Mammary epithelial cell (primary cell): ENCODE results near the gene NOPCHAP1.

Experiments used
- EZH2 ChIP-seq: IDR thresholded peaks from 2 replicates; pipeline ENCODE4 v1.6.1; 2012; ENCODE audit warnings: low read length, inconsistent platforms, borderline replicate concordance
- TF ChIP-seq, protein P1 (sequence below), 2 donors: IDR thresholded peaks in 1 of 2; conservative IDR thresholded peaks in 1 of 2; 2 replicates each; pipeline ENCODE4 v1.5.1; 2011 to 2012; ENCODE audit warnings: inconsistent platforms in 2 of 2, low read length in 2 of 2, mild to moderate bottlenecking in 2 of 2, control low read depth in 1 of 2, low read depth in 1 of 2; ENCODE audit not compliant: insufficient read depth in 1 of 2; ENCODE audit errors: extremely low read depth in 1 of 2

DNA sequence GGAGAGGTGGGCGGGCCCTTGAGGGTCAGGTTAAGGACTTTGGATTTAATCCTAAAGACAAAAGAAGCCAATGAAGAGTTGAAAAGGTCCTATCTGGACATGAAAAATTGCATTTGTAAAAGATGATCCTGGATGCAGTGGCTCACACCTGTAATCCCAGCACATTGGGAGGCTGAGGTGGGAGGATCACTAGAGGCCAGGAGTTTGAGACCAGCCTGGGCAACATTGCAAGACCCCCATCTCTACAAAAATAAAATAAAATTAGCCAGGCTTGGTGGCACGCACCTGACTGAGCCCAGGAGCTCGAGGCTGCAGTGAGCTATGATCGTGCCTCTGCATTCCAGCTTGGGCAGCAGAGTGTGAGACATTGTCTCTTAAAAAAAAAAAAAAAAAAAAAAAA lies 25.7 kb upstream of the NOPCHAP1 start:
- TF ChIP-seq, protein P1, sequence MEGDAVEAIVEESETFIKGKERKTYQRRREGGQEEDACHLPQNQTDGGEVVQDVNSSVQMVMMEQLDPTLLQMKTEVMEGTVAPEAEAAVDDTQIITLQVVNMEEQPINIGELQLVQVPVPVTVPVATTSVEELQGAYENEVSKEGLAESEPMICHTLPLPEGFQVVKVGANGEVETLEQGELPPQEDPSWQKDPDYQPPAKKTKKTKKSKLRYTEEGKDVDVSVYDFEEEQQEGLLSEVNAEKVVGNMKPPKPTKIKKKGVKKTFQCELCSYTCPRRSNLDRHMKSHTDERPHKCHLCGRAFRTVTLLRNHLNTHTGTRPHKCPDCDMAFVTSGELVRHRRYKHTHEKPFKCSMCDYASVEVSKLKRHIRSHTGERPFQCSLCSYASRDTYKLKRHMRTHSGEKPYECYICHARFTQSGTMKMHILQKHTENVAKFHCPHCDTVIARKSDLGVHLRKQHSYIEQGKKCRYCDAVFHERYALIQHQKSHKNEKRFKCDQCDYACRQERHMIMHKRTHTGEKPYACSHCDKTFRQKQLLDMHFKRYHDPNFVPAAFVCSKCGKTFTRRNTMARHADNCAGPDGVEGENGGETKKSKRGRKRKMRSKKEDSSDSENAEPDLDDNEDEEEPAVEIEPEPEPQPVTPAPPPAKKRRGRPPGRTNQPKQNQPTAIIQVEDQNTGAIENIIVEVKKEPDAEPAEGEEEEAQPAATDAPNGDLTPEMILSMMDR (conservative IDR thresholded peaks at IDR 0.05 in 1 of 2, IDR thresholded peaks at IDR 0.05 in 1 of 2; ENCODE audit: extremely low read depth in 1 of 2, insufficient read depth in 1 of 2, low read depth in 1 of 2, low read length in 2 of 2), result no peak
- TF ChIP-seq EZH2, result no peak
